Renal cortical epithelial cell (primary cell): ENCODE measurements around the gene DMRT1. TPM values are rescaled to one million over a fixed set of nuclear protein-coding genes. Genes with fewer than 3 reads are reported as not detected.

Experiments used
- DNase-seq: peaks from one replicate; pipeline ENCODE4 v3.0.0-alpha.2; 2011; ENCODE audit warnings: low read depth
- total RNA-seq: library from RNA; depleted of rRNA; stranded (reverse); fragments of >200 nt; gene quantifications from 2 replicates; pipeline ENCODE4 v1.2.3, GENCODE V29; 2014

Gene DMRT1
- not detected in 2 replicates for total RNA-seq

GRCh38 chr9:841371-842209 is at the start of gene DMRT1:
TSS of gene DMRT1 (plus strand) at chr9:841697. CDS start at chr9:841839, 142 bp downstream.
- no peak for DNase-seq

- no peak for DNase-seq
These were observed 48.9 kb upstream of the DMRT1 start for GRCh38 chr9:792331-793260.

DNA sequence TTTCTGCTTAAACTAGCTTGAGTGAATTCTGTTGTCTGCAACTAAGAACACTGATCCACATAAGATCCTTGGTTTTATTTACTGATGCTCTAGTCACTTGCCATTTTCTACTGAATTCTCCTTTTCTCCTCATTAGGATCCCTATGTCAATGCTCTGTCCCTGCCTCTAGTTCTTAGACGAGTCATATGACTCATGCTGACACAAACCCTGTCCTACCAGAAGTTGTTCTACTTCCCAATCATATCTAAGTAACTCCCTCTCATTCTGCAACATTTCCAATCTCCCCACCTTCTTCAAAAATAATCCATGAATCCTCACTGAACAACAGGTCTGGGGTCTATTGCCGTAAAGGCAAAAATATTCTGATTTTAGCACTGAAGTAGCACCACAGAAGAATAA is 47.1 kb upstream of the DMRT1 start:
- DNase-seq, result no peak

DNA sequence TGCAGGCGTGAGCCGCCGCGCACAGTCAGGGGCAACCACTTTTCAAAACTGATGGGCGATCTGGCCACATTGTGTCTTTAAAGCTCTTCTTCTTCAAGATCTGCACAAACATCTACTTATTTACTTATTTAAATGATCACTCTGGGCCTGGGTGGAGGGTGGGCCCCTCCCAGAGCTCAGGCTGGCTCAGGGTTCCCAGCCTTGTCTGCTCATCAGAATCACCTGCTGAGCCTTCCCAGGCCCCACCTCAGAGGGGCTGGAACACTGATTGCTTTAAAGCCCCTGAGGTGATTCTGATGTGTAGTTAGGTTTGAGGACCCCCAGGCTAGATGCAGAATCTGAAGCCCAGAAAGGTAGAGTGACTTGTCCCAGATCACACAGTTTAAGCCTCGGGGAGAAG is 45.6 kb upstream of the DMRT1 start:
- no peak for DNase-seq

DNA sequence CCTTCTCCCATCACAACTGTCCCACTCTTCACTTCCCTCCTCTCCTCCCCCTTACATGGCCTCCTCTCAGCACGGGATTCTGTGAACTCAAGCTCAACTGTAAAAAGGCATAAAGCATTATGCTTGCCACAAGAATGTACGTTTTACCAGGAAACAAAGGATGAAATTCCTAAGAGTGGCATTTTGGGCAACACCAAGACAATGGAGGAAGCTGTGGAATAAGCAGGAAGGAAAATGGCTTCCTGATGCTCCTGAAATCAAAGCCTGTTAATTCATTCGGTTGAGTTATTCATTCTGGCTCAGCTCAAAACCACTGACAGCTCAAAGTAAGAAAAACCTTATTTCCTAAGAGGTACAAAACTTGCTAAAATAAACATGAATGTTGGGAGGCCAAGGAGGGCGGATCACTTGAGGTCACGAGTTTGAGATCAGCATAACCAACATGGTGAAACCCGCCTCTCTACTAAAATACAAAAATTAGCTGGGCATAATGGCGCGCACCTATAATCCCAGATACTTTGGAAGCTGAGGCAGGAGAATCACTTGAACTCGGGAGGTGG is 40.8 kb upstream of the DMRT1 start:
- DNase-seq, result peak; percentile 38

- peak; percentile 73 for DNase-seq
These were observed 40.0 kb upstream of the DMRT1 start for GRCh38 chr9:801399-802071.

GRCh38 chr9:804026-804425 is 37.5 kb upstream of the DMRT1 start:
- DNase-seq, result peak; percentile 45

- peak; percentile 77 for DNase-seq
These were observed 36.3 kb upstream of the DMRT1 start for GRCh38 chr9:805151-805550.

DNA sequence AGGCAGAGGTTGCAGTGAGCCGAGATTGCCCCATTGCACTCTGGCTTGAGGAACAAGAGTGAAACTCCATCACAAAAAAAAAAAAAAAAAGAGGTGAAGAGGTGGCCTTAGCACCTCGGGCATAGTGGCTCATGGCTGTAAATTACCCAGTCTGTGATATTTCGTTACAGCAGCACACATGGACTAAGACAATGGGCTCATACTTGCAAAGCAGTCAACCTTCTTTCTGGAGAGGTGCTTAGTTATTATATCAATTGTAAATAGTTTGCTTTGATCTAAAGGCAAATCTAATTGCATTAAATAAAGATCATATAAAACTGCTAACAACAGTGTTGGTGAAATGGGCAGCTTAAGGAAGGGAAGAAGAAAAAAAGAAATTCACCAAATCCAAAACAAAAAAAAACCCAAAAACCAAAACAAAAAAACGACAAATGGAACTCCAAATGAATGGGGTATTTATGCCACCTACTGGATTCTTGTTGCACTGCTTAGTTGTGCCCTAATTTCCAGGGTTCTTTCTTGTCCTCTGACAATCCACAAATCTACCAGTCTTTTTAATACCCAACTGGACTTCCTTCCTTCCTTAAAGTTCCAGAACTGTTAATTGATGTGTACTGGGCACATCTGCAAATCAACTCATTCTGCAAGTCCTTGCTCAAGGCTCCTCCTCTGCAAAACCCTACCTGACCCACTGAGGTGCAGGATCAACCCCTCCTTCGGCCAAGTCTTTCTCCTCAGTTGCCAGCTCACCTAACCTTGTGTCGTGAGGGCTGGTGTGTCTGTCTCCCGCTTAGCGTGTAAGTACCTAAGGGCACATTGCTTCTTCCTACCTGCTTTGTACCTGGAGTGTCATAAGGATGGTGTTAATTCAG is 35.0 kb upstream of the DMRT1 start:
- DNase-seq, result peak; percentile 45

- peak; percentile 67 for DNase-seq
These were observed 30.4 kb upstream of the DMRT1 start for GRCh38 chr9:811106-811531.

DNA sequence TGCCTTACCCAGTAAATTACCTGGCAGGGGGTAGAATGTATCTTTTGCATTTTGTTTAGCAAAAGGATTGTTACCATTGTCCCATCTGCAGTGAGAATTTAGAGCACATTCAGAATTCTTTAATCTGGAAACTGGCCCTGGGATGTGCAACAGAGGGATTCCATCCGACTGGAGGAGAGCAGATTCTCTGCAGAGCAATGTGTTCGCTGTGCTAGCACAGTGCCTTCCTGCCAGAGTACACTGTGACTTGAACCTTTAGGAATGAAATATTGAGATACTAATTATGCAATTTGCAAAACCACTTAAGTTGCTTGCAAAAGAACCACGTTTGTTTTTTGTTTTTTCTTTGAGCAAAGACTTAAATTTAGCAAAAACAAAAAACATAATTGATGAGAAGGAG is 22.5 kb upstream of the DMRT1 start:
- no peak for DNase-seq

DNA sequence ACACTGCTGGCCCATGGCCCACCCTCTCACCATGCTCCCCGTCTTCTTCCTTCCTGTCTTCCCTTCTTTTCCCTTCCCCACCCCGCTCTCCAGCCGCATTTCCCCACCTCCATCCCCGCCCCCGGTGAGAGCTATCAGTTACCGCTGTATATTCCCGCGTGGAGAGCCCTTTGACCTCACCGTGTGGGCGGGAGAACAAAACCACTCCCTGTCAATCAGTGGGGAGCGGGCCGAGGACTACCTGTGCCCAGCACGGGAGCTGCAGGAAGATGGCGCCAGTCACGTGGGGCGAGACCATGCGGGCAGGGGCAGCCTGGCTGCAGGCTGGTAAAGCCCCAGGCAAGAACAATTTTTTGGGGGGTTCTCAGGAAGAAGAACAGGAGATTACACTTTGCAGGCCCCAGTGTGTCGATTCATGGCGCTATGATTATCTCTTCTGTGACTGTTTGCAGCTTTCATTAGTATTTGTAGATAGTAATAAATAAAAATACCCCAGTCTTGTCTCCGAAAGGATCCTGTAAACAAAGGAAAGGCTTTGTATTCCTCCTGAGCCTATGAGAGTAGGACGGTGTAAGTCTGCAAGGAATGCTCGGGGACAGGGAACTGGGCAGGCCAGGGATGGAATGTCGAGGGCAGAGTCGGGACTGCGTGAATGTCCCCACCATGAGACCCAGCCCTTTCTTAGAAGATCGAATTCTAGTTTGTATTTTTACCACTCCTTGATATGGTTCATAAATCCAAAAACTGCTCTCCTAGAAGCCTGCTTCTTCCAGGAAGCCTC is 14.8 kb upstream of the DMRT1 start:
- DNase-seq, result no peak

GRCh38 chr9:840343-840742 is 1.2 kb upstream of the DMRT1 start:
- no peak for DNase-seq

GRCh38 chr9:842635-843426 is 1.3 kb downstream of the DMRT1 start:
- DNase-seq, result no peak

DNA sequence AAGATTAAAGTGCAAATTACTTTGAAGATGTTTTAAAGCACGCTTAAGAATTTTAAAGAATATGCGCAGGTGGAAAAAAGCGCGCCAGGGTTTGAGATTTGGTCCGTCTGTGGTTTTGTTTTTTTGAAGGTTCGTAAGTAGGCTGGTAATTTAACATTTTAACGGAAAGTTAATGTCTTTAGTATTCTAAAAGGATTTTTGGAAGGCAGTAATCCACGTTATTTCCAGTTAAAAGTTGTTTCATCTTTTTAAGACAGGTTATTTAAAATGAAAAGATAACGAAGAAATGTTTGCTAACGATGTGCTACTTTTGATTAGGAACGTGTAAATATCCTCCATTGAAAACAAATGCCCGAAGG is 1.9 kb downstream of the DMRT1 start:
- DNase-seq, result no peak

GRCh38 chr9:846852-847251 is 5.4 kb downstream of the DMRT1 start:
- no peak for DNase-seq

GRCh38 chr9:847505-847904 is 6.0 kb downstream of the DMRT1 start:
- DNase-seq, result no peak

DNA sequence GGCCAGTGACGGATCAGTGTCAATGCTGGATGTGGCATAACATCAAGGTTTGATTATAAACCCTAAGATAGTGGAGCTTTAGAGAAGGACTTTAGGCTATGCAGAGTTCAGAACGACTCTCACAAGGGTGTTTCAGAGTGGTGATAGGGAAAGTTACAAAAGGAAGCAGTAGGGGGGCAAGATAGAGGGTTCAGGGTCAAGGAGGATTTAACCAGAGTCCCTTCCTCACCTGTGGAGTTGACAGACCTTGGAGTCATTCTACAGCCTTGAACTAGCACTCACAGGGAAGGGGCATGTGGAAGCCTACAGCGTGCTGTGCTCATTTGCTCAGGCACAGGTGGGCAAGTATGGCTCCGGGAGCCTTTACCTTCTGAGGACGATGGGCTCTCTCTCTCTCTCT is 7.9 kb downstream of the DMRT1 start:
- no peak for DNase-seq

- no peak for DNase-seq
These were observed 11.0 kb downstream of the DMRT1 start for GRCh38 chr9:852539-852938.
